Mesodermal cell (in vitro differentiated cells): ENCODE data around the gene LIN7A.

Experiments used
- H3K27ac ChIP-seq: 2 replicates; pipeline ENCODE4 v1.7.0; 2013; ENCODE audit warnings: mild to moderate bottlenecking, low read depth, low read length, moderate library complexity; ENCODE audit not compliant: severe bottlenecking
- H3K36me3 ChIP-seq: 2 replicates; pipeline ENCODE4 v1.7.1; 2013; ENCODE audit warnings: mild to moderate bottlenecking, low read length, moderate library complexity; ENCODE audit not compliant: control insufficient read depth, insufficient read depth
- H3K4me1 ChIP-seq: one replicate; pipeline ENCODE4 v1.7.1; 2013; ENCODE audit warnings: mild to moderate bottlenecking, low read length; ENCODE audit not compliant: insufficient read depth, control insufficient read depth, poor library complexity, severe bottlenecking
- H3K4me3 ChIP-seq: 2 replicates; pipeline ENCODE4 v1.7.0; 2013; ENCODE audit warnings: low read length, control low read depth, mild to moderate bottlenecking; ENCODE audit not compliant: insufficient read depth, poor library complexity, severe bottlenecking; ENCODE audit errors: extremely low read depth
- H3K9me3 ChIP-seq: 2 replicates; pipeline ENCODE4 v1.7.1; 2013; ENCODE audit warnings: mild to moderate bottlenecking, low read length, moderate library complexity; ENCODE audit not compliant: control insufficient read depth
- WGBS, 2 experiments: methylation state at CpG; one replicate each; pipeline ENCODE4 v1.1.5; 2013; ENCODE audit warnings: missing lambda C conversion rate in 2 of 2; ENCODE audit not compliant: insufficient coverage in 2 of 2; 5-methylcytosine and 5-hydroxymethylcytosine counted together

Gene LIN7A

DNA sequence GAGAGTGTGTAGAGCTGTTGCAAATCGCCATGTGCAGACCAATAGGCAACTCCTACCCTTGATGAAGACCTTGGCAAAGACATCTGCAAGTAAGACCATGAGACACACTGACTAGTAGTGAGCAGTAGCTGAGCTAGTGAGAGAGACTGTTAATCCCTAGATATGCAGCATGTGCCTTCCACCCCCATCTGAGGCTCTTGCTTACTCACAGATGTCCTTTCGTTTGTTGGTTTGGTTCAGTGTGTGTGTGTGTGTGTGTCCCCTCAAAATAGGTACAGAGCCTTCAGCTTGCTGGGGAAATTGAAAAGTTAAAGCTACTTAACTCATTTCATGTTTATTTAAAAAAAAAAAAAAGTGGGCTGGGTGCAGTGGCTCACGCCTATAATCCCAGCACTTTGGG is 183.5 kb downstream of the LIN7A start:
- no peak overlapping the region for H3K4me3 ChIP-seq
- 80 to 100% methylated on average over 1 of the region's 3 CpGs for WGBS, 2 experiments
- H3K27ac ChIP-seq: no peak overlapping the region
- H3K9me3 ChIP-seq: no peaks in the 10 kb centered on the region
- no peaks in the 10 kb centered on the region for H3K36me3 ChIP-seq
- H3K4me1 ChIP-seq: no peaks in the 10 kb centered on the region

DNA sequence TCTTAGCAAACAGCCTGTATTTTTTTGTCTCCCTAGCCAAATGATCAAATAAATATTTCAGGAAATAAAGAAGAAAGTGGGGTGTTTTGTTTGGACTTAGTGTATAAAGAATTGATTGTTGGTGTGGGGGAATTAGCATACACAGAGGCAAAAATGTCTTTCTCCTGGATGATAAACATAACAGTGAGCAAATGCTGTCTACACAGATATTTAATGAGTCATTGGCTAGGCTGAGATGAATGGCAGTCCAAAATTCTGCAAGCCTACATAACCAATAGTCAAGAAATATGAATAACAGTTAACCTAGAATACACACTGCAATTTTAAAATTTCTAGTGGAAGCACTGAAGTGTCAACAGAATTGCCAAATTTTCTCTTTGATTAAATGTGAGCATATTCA is 185.3 kb downstream of the LIN7A start:
- Histone ChIP-seq H3K36me3 (no peaks in the 10 kb centered on the region), H3K4me1 (no peaks in the 10 kb centered on the region), H3K4me3 (no peak overlapping the region), H3K27ac (no peak overlapping the region), H3K9me3 (no peaks in the 10 kb centered on the region)

DNA sequence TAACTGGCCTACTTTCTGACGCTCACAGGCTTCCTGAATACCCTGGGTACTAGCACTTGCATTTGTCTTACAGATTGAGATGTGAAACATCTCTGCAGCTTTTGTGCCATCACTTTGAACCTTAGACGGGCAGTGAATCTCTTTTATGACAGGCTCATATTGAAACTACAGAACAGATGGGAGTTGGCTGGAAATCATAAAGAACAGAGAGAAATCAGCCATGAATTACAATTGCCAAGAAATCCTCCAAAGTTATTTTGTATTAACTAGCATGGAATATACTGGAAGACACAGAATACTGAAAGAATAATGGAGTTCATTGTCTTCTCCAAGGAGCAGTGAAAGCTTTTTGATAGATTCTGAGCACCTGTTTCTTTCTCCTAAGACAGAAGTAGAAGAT is 188.3 kb downstream of the LIN7A start:
- WGBS, 2 experiments: 80 to 84% methylated on average over 1 to 2 of the region's 2 CpGs
- Histone ChIP-seq H3K36me3 (no peaks in the 10 kb centered on the region), H3K27ac (no peak overlapping the region), H3K9me3 (no peaks in the 10 kb centered on the region), H3K4me1 (no peaks in the 10 kb centered on the region), H3K4me3 (no peak overlapping the region)

DNA sequence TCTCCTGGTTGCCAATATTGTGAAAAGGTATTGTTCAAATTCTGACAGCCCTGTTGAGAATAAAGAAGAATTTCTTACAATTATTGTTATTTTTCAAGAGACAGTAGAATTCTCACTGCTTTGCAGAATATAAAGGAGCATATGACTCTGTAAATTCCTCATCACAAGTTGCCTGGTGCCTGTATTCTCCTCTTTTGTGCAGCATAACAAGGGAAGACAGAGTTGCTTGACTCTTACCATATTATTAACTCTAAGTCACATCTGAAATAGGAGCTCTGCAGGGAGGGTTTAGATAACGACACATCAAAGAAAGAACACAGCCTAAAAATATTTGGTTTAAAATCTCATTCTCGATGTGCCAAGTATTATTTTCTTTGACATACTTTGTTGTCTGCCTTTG is 189.9 kb downstream of the LIN7A start:
- H3K4me3 ChIP-seq: no peak overlapping the region
- no peaks in the 10 kb centered on the region for H3K4me1 ChIP-seq
- H3K36me3 ChIP-seq: no peaks in the 10 kb centered on the region
- H3K27ac ChIP-seq: no peak overlapping the region
- no peaks in the 10 kb centered on the region for H3K9me3 ChIP-seq
- 86% methylated on average over 1 of the region's 2 CpGs; no CpG with 5 or more reads in 1 of the 2 experiments for WGBS, 2 experiments

DNA sequence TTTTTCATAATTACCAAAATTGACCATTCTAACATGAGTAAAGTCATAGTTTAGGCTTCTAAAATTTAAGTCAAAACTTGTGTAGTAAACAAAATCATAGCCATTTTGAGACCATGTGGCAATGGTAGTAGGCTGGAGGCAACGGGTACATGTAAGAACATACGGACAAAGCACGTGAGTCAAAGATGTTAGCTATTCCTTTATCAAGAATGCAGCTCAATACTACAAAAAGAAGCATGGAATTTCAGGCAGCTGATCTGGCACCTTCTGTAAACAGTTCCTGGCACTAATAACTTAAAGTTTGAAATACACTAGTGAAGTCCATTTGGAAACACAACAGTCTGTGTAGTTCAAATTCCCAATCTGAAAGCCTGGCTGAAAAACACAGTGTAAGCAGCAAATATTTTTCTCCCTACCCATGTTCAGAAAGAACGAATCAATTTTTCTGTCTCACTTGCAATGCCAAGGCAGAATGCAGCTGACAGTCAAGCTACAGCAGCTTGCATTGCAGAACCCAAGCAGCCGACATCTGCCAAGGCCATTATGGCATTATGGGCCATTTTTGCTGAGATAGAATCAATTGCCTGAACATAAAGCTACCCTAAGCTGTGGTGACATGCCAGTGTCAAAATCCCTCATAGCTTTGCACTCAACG is 191.8 kb downstream of the LIN7A start:
- WGBS, 2 experiments: 58 to 100% methylated on average over 3 to 4 of the region's 6 CpGs
- Histone ChIP-seq H3K4me3 (no peak overlapping the region), H3K36me3 (no peaks in the 10 kb centered on the region), H3K9me3 (no peaks in the 10 kb centered on the region), H3K4me1 (no peaks in the 10 kb centered on the region), H3K27ac (no peak overlapping the region)
